Prostate gland (tissue), 2 donors: Measurements from ENCODE around the gene CDR2L. TPM values are rescaled to one million over a fixed set of nuclear protein-coding genes. Genes with fewer than 3 reads are reported as not detected.
A peak's percentile ranks its signal among the peaks of the same experiment; 100 is the strongest.

ENCODE experiments used
- DNase-seq: peaks from one replicate; pipeline ENCODE4 v3.0.0-alpha.2; 2019; ENCODE audit warnings: low spot score
- H3K27ac ChIP-seq, 2 donors: fragments of 200-600 bp; sonication (generic); 2 replicates each; pipeline ENCODE4 v1.5.1; 2017 to 2019
- H3K27me3 ChIP-seq: fragments of 200-600 bp; sonication (generic); replicated peaks from 2 replicates; pipeline ENCODE4 v1.5.1; 2019; ENCODE audit not compliant: insufficient read depth
- H3K36me3 ChIP-seq, 2 donors: fragments of 200-600 bp; sonication (generic); 1 replicate in 1 of 2; 2 replicates in 1 of 2; pipeline versions ENCODE4 v1.5.1 to v1.8.1; 2017 to 2019
- H3K4me1 ChIP-seq: fragments of 200-600 bp; sonication (generic); replicated peaks from 2 replicates; pipeline ENCODE4 v1.5.1; 2019
- H3K4me3 ChIP-seq, 2 donors: fragments of 200-600 bp; sonication (generic); 2 replicates each; pipeline ENCODE4 v1.5.1; 2017 to 2019
- H3K9me3 ChIP-seq: fragments of 200-600 bp; sonication (generic); 2 replicates; pipeline ENCODE4 v1.5.1; 2017
- CTCF ChIP-seq, 4 experiments: fragments of 200-600 bp in 2 of 4; fragments of 450-650 bp in 2 of 4; sonication (generic) in 2 of 4; IDR thresholded peaks; 1 replicate in 3 of 4; 2 replicates in 1 of 4; pipeline ENCODE4 v1.5.1; 2016 to 2019; ENCODE audit warnings: antibody characterized with exemption in 4 of 4, mild to moderate bottlenecking in 2 of 4, moderate library complexity in 2 of 4
- POLR2A ChIP-seq: fragments of 450-650 bp; IDR thresholded peaks from one replicate; pipeline ENCODE4 v1.6.1; 2016; ENCODE audit warnings: antibody characterized with exemption, mild to moderate bottlenecking
- POLR2AphosphoS5 ChIP-seq: sonication (generic); formaldehyde crosslinking; IDR thresholded peaks from one replicate; pipeline ENCODE4 v1.6.1; 2017; ENCODE audit warnings: antibody characterized with exemption
- WGBS: methylation state at CpG from one replicate; pipeline ENCODE4 v1.1.5; 2018; 5-methylcytosine and 5-hydroxymethylcytosine counted together
- intact Hi-C: fragments of 100-400 bp; cut with DNase I; formaldehyde crosslinking; loops from one replicate; pipeline ENCODE4 v1.14.2; 2022
- total RNA-seq, 2 donors: library from RNA; depleted of rRNA; stranded (reverse); fragments of >200 nt; gene quantifications; one replicate each; pipeline ENCODE4 v1.1.0, GENCODE V29; 2016

The CDR2L gene
- total RNA-seq, 2 donors from 2014 or later: 13.7 to 34.9 TPM

GRCh38 chr17:75012346-75013091 lies 25.1 kb downstream of the CDR2L start, which contains the start of gene MRPL58:
Gene MRPL58 (plus strand): TSS chr17:75012670. CDS start chr17:75012687, 17 bp downstream.
- peaks cover 5% of the 10 kb centered on the region for H3K4me1 ChIP-seq
- peak; percentile 71 for DNase-seq
- intact Hi-C loops: no loop called here
- H3K27ac ChIP-seq: peak within 1 kb of the TSS; percentile 90 to 92
- WGBS: 1% methylated on average over 33 of the region's 63 CpGs
- no peaks in the 10 kb centered on the region for H3K9me3 ChIP-seq
- no peaks in the 10 kb centered on the region for H3K36me3 ChIP-seq
- TF ChIP-seq POLR2AphosphoS5: peak; percentile 72
- TF ChIP-seq CTCF (IDR thresholded peaks at IDR 0.05): peak in 3 of 4 experiments; percentile 29 to 60 (median 48)
- peak; percentile 19 for TF ChIP-seq POLR2A
- H3K4me3 ChIP-seq: peak within 1 kb of the TSS; percentile 57 to 62
- H3K27me3 ChIP-seq: no peaks in the 10 kb centered on the region

DNA sequence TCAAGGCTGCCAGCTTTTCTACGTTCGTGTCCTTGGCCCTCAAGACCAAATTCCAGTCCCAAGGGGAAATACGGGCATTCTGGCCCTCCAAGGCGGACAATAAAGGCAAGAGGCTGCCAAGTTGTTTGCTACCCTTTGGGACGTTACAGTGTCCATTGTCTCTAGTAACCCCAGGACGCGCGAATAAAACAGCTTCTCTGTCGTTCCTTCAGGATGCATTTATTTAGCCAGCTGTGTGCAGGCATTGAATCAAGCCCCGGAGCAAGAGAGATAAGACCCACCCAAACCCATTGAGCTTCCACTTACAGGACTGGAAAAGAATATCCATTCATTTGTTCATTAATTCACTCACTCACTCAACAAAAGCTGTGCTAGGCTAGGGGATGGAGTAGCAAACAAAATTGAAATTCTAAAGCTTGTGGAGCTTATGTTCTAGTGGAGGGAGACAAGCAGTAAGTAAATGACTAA lies 25.7 kb downstream of the CDR2L start:
- DNase-seq: no peak
- WGBS: 2% methylated on average over 10 of the region's 10 CpGs
- Histone ChIP-seq H3K36me3 (no peaks in the 10 kb centered on the region), H3K9me3 (no peaks in the 10 kb centered on the region), H3K27me3 (no peaks in the 10 kb centered on the region), H3K4me1 (peaks cover 5% of the 10 kb centered on the region), H3K4me3 (peak overlapping the region; percentile 57 to 62), H3K27ac (peak overlapping the region; percentile 90 to 92)
- TF ChIP-seq POLR2AphosphoS5 (no peak), CTCF (IDR thresholded peaks at IDR 0.05) (no peak), POLR2A (no peak)
- intact Hi-C loops: no loop called here

DNA sequence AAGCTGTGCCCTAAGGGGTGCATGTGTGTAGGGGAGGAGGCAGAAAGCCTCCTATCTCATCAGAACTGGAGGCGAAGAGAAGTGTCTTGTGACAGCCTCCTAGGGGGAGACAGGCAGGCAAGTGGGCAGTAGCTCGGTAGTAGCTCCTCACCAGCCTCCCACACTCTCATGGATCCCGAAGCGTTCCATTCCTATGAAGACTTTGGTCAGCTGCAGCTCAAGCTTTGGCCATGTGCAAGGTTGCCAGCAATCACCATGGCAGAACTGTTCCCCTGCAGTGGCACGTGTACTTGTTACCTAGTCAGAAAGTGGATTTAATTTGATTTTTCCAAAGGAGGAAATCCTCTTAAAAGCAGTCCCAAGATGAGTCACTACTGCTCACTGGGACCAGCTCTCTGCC lies 31.7 kb downstream of the CDR2L start:
- no peak overlapping the region for H3K4me3 ChIP-seq
- WGBS: 85% methylated on average over 5 of the region's 5 CpGs
- H3K9me3 ChIP-seq: no peaks in the 10 kb centered on the region
- no peak for DNase-seq
- peaks cover 6% of the 10 kb centered on the region for H3K4me1 ChIP-seq
- H3K27ac ChIP-seq: peak overlapping the region; percentile 44 to 65
- H3K36me3 ChIP-seq: no peaks in the 10 kb centered on the region
- TF ChIP-seq POLR2A (no peak), CTCF (IDR thresholded peaks at IDR 0.05) (no peak), POLR2AphosphoS5 (no peak)
- intact Hi-C loops: no loop called here
- H3K27me3 ChIP-seq: no peaks in the 10 kb centered on the region

DNA sequence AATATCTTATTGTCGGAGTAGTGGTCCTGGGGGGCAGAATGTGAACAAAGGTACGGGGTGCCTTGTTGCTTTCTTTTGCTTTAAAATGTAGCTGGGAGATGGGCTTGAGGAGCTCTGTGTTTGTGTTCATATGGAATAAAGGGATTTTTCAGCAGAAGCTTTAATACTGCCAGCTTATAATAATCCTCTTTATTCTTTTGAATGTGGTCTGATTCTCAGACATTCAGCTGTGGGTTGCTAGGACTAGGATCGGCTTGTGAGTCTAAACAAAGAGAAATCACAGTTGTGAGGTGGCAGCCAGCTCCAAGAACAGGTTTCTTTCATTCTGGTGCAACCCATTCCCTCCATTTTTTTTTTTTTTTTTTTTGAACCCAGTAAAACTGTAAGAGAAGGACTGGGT lies 32.3 kb downstream of the CDR2L start:
- WGBS: 84% methylated on average over 3 of the region's 3 CpGs
- Histone ChIP-seq H3K9me3 (no peaks in the 10 kb centered on the region), H3K36me3 (no peaks in the 10 kb centered on the region), H3K27me3 (no peaks in the 10 kb centered on the region), H3K27ac (peak overlapping the region; percentile 44 to 65), H3K4me3 (no peak overlapping the region), H3K4me1 (peaks cover 6% of the 10 kb centered on the region)
- intact Hi-C loops: no loop called here
- DNase-seq: no peak
- no peak for TF ChIP-seq CTCF (IDR thresholded peaks at IDR 0.05)
- TF ChIP-seq POLR2A: no peak
- no peak for TF ChIP-seq POLR2AphosphoS5
